ENCODE data around the gene FRZB.
"Not testable (repeated sequence)": the region's sequence is repeated elsewhere in the genome, so short reads cannot be mapped to it uniquely, and the experiment has no call there.

Gene FRZB

DNA sequence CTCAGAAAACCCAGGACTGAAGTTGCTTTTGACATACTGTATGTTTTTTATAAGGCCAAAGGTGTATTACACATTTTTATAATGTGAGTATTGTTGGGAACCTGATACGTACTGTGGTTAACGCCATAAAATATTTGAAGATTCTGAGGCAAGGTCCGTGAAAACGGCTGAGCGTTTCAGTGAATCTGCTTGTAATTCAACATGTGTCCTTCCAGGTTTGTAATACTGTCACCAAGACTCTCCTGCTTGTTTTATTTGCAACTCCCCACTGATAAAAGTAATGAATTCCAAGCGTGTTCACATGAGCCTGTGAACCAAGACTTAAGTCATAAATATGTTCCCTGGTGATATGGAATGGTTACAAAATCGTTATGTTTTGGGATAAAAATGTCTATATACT is 23.9 kb upstream of the FRZB start:
- no peak for DNase-seq

DNA sequence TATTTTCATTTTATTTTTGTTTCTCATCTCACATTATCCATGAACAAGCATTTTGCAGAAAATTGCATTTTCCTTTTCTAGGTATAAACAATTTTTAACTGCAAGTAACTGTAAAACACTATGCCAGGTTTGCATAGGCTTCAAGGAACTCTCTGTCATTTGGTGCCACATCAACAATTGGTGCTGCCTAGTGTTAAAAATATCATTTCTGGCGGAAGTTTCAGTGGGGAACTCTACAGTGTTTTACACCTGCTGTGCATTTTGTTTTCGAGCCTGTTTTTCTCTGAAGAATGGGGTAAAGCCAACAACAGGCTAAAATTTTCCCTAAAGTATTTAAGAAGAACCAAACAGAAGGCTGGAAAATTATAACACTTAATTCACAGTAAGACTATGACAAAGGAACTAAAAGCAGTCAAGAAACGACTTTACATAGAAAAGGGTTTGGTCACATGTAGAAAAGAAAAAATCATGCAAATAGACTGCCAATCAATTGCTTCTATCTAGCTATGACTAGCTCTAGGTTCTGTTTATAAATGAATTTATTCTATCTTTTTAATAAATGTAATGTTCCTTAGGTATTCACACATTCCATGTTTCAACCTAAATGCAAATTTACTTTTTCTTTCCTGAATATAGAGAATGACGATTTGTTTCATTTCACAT is 21.4 kb upstream of the FRZB start:
- DNase-seq: no peak

DNA sequence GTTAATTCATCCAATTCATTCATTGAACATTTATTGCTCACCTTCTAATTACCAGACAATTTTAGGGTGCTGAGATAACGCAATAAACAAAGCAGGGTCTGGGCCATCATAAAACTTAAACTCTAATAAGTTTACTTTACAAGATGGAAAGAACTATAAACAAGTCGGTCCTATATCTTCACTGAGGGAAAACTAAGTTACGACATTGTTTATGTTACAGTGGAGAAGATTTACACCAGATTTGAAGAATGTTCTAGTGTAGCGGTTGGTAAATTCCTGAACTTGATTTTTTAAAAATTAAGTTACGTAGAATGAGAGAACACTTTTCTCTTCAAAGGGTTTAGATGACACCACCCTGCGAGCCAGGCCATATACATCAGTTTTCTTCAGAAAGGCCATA is 20.7 kb upstream of the FRZB start:
- no peak for DNase-seq

DNA sequence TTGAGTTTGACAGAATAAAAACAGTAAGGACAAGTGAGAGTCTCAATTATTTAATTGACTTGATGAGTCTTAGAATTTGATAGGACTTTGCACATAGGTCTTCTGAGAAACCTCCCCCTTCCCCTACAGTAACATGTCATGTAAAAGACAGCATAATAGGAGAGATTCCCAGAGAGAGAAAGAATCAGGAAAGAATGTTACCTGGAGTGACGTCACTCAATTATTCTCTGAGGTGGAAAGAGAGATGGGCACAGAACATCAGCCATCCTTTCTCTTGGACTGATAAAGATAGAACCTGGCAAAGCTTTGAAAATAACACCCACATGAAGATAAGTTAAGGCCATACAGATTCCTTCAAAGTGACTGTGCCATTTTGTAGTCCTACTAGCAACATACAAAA is 19.3 kb upstream of the FRZB start:
- no peak for DNase-seq

DNA sequence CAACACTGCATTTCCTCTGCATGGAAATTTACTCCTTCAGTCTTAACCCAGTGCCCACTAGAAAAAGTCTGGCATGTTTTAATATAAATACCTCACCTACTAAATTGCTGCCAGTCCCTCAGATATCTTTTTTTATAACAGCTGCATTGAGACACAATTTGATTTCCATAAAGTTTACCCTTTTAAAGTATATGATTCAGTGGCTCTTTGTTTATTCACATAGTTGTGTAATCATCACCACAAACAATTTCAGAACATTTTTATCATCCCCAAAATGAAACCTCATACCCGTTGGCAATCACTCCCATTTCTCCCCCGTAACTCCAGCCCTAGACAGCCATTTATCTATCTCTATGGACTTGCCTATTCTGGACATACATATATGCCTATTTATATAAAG is 17.0 kb upstream of the FRZB start:
- no peak for DNase-seq

DNA sequence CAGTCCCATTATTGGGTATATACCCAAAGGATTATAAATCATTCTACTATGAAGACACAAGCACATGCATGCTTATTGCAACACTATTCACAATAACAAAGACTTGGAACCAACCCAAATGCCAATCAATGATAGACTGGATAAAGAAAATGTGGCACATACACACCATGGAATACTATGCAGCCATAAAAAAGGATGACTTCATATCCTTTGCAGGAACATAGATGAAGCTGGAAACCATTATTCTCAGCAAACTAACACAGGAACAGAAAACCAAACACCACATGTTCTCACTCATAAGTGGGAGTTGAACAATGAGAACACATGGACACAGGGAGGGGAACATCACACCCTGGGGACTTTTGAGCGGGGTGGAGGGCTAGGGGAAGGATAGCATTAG is 13.7 kb upstream of the FRZB start:
- not testable (repeated sequence) for DNase-seq

DNA sequence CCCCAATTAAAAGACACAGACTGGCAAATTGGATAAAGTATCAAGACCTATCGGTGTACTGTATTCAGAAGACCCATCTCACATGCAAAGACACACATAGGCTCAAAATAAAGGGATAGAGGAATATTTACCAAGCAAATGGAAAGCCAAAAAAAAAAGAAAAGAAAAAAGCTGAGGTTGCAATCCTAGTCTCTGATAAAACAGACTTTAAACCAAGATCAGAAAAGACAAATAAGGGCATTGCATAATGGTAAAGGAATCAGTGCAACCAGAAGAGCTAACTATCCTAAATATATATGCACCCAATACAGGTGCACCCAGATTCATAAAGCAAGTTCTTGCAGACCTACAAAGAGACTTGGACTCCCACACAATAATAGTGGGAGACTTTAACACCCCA is 10.2 kb upstream of the FRZB start:
- not testable (repeated sequence) for DNase-seq

DNA sequence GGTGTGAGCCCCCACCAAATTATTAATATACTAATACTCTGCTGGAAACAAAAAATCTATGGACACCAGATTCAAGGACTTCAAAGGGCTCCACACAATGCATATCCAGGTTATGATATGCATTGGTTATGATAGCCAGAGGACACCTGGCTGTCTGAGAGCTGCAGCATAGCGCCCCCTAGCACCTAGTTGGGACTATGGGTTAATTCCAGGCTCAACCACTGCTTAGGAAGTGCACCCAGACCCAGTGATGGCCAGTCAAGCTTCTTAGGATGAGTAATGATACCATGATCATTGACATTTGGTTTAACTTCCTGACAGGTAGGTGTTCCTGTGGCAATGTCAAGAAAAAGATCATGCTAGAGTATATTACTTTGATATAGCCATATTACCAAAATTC is 3.8 kb upstream of the FRZB start:
- no peak for DNase-seq

DNA sequence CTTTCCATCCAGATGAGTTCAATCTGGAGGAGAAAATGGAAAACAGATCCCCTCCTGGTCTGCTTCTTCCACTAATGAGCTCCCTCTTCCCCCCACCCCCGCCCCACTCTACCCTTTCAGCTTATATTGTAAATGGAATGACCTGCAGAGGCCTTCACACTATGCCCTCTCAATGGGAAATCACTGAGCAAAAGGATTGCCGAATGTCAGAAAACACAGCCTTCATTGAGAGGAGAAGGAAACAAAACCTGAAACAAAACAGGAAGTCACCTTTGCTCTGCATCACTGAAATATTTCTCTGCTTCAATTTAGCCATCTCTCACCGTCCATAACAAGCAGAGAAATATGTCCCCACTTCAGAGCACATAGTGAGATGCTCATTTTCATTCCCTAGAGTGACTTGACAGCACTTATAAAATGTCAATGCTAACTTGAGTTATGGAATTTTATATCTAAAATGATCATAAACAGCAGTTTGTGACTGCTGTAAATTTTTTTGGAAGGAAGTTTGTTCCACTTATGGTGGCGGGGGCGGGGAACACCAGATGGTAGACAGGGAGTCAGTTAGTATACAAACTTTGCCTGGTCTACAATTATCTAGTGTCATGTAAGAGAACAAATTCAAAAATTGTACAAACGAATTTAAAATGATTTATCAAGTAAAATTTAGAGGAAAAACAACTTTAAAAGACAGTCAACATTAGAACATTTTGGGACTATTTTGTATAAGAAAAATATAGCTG is 1.8 kb upstream of the FRZB start:
- no peak for DNase-seq

DNA sequence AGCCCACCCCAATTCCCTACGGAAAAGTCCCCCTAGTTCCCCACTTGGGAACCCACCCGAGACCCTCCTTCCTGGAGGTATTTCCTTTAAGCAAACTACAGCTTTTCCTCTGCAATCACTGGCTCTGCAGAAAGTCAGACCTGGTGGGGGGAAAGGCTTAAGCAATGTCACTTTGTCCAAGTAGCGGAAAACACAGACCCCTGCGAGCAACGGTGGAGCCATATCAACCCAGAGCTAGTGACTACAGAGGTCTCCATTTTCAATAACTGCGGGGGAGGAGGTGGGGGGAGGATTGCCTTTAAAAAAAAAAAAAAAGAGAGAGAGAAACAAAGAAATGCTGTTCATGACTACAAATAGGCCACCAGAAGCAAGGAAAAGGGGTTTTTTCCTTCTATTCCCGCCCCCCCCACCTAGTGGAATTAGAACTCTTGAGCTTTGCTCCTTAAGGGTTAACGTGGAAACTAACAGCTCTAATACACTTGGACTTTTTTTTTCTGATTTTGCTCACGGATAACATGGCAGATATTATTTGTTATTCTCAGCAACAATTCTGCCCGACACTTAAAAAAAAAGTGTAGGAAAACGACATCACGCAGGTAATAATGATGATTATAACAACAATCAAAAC is 1.1 kb upstream of the FRZB start:
- no peak for DNase-seq

DNA sequence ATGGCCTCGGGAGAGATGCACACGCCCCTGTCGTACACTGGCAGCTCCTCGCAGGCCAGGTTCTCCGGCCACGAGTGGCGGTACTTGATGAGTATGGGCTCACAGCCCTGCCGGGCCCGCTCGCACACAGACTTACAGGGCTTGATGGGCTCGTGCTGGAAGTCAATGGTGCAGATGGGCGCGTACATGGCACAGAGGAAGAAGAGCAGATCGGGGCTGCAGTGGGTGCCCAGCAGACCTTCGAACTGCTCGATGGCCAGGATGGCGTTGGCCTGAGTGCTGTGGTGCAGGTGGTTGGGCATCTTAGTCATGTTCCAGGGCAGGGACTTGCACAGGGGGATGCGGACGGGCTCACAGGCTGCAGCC is 359 bp downstream of the FRZB start:
- no peak for DNase-seq

DNA sequence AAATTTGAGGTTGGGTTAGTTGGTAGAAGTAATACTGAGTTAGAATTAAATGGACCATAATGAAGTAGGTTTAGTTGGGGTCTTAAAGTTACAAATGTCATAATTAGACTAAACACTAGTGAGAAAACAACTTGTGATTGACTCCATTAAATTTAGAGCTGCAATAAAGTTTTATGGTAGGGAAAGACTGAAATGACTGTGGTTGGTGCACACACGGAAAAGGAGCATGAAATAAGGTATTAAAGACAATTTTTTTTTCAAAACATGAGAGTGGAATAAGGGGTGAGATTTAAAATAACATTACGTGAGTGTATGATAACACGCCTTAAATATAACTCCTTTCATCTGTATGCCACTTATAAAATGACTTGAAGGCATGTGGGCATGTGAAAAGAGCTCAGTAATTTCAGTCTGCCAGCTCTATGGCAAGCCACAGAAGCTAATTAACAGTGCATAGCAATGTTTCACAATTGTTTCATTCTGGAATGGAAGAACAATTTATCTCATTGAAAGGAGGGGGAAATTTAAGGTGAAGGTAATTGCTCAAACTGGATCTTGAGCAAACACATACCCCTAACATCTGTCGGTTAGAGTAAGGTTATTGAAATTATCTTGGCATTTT is 1.4 kb downstream of the FRZB start:
- no peak for DNase-seq

DNA sequence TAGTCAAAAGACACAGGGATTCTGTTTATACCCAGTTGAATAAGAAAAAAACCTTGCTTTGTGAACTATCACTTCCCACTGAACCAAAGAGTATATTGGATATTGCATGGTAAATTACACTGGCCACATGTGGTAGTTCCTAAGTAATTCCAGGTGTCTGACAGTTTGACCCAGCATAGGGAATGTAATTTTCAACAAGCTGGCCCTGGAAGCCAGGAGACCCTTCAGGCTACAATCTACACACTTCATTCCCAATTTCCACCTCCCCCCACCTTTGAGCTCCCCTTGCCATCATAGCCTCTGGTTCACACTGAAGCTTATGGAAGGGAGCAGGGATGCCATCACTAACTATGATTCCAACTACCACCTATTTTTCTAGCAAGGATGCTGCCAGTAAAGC is 2.8 kb downstream of the FRZB start:
- no peak for DNase-seq

DNA sequence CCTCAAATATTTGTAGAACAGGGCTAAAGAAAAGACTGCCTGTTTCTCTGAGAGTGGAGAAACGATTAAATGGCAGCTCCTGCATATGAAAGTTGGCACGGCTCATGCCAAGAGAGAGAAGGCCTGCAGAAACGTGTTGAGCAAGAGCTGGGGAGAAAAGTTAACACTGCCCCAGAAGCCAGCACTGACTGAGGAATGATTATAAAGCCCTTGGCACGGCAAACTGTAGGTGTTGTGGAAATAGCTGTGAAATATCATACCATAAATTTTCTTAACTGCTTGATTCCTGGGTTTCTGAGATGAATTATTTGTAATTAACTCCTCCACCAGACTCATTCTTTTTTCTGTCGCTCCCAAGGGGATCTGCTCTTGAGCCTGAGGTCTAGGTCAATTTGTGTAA is 4.3 kb downstream of the FRZB start:
- no peak for DNase-seq

DNA sequence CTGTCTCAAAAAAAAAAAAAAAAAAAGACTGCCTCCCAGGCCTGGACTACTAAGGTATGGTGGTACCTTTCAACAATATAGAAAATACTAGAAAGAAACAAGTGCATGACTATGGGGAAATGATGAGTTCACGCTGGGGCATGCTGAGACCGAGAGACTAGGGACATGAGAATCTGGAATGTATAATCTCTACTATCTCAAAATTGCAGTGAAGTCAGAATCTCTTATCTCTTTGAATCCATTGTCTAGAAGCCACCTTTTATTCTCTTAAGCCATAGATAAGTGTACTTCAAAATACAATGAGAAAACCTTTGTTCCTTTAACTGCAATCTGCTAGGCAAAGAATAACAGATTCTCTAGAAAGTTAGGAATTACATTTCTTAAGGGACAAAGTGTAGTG is 5.6 kb downstream of the FRZB start:
- DNase-seq: no peak

DNA sequence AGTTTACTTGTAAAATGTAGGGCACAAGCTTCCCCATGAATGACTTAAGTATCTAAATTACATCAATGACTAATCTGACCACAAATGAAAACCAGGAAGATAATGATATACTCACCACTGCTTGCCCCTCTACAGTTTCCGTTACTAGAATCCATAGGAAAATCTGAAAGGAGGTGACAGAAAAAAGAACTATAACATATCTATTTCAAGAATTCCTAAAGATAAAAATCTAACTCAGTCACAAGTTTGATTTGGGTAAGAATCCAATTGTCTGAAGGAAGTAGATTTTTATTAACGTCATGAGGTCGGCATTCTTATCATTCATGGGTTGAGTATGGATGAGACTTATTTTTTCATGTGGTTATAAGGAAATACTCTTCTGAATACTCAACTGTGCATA is 7.8 kb downstream of the FRZB start:
- no peak for DNase-seq

DNA sequence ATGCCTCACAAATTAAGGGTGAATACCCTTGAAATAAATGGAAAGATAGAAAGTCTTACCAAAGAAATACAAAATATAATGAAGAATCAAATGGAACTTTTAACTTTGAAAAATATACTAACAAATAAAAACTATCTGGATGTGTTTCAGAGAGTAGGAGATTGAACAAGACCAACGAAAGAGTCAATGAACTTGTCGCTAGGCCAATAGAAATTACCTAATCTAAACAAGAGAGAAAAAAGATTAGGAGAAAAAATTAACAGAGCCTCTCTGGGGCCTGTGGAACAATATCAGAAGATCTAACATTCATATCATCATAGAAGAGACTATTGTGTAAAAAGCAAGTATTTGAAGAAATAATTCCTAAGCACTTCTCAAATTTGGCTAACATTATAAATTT is 11.1 kb downstream of the FRZB start:
- DNase-seq: no peak

DNA sequence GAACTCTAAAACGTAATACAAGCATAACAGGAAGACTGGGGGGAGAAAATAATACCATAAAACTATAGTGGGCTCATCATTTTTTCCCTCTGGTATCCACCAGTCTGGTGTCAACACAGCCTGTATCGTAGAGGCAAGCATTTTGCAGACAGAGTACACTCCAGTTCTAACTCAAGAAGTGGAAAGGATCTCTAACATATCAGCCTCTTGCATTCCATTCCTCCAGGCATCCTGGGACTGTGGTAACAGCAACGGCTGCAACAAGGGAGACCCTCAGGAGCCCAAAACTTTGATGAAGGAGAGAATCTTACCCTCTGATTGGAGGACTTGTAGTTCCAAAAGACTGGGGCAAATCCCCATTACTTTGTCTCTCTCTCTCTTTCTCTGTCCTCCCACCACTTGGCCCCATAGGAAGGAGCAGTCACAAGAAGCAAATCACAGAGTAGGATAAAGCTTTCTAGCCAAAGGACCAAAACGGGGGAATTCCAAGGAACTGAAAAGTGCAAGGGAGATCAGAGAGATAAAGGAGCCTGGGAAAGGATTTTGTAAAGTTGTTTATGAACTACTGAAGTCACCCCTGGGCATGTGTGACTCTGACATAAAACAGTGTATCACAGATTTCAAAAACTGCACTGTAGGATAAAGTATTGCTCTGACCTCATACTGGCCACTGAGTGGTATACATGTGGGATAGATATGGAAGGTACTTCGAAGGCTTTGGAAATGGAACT is 11.9 kb downstream of the FRZB start:
- DNase-seq: no peak

DNA sequence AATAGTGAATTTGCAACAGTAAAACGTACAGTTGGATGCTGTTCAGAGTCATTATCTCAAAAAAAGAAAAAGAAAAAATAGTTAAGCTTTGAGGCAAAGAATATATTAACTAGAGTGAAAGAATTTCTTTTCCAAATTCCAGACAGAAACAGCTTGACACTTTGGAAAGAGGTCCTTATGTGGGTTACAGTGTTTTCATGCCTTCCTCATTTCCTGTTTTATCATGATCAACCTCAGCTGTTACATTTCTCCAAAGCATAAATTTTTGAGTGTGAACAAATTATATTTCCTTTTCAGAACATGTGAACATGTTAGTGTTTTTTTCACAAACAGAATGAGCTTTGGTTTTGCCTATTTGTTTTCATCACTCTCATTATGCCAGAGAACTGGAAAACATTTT is 13.6 kb downstream of the FRZB start:
- DNase-seq: no peak

DNA sequence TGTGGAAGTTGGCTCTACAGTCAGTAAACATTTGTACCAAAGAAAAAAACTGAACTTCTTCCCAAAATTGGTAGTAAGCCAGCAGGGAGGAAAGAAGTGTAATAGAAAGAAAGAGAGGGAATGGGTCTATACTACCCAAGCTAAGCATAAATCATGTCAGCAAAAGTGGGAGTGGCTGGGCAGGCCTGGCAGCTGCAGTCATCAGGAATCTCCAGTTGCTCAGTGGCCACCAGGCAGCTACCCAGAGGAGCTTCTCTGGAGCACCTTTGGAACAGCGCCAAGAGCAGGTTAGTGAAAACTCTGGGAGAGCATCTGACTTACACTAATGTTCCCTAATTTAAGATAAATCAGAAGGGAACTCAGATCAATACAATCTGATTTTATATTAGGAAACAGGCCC is 14.3 kb downstream of the FRZB start:
- no peak for DNase-seq

DNA sequence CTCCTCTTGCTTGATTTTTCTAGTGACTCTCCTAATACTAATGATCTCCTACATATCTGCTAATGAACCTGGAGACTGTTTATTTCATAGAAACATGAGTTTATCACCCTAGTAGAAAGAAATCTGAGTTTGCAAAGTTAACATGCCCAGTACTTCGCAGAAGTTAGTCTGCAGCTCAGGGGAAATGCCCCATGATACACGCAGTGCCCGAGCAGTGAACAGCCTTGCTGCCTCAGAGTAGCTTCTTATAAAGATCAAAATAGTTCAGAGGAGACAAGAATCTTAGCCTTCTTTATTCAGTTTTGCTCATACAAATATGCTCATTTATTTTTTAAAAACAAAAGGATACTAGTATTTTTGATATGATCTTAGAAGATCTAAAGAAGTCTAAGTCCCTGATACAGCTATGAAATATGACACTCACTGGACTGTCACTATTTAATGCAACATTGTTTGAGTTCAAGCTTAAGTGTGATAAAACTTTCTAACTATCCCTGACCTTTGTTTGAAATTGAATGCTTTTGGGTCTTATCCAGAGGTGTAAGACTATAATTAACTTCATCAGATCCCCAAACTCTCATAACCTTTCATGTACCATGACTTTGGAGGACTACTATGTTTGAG is 20.5 kb downstream of the FRZB start:
- no peak for DNase-seq

DNA sequence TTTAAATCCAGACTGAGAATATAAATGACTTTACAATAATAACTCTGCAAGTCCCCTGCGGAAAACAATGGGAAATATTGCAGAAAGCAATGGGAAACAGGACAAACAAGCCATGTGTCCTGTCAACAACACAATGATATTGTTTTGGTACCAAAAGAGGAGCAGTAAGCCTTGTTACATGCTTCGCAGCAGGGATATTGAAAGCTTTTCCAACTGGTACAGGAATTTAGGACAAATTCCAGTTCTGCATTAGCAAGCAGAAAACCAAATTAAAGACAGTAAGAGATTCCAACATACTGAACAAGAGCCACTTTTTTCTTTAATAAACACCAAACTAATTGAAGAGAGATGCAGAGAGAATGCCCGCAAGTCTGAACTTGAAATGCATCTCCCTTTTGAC is 30.0 kb downstream of the FRZB start:
- no peak for DNase-seq

DNA sequence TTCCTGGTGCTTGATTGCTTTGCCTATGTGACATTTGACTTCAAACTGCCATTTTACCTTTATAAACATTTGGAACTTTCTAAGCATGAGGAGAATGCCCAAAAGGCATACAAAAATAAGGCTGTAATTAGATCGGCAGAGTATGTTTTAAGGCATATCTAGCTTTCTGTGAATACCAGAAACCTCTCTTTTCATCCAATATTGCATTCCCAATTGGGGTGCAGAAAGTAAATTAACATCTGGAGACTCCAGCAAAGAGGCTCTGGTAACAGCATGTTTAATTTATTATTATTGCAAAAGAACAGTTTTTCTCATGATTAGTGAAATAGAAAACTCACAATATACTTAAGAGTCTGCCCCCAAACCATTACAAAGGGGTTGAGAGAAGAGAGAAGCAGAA is 32.1 kb downstream of the FRZB start:
- DNase-seq: no peak
